Measurements from ENCODE around the gene SRSF9.

- TF ChIP-seq CTCF (IDR thresholded peaks at IDR 0.05; ENCODE audit: low read depth, low read length) (no peak), EZH2phosphoT487 (IDR thresholded peaks at IDR 0.05; ENCODE audit: low read depth) (no peak)
These were observed 47.8 kb downstream of the SRSF9 start for GRCh38 chr12:120421701-120422100.
